ENCODE data around the gene CYLD.

Gene CYLD

DNA sequence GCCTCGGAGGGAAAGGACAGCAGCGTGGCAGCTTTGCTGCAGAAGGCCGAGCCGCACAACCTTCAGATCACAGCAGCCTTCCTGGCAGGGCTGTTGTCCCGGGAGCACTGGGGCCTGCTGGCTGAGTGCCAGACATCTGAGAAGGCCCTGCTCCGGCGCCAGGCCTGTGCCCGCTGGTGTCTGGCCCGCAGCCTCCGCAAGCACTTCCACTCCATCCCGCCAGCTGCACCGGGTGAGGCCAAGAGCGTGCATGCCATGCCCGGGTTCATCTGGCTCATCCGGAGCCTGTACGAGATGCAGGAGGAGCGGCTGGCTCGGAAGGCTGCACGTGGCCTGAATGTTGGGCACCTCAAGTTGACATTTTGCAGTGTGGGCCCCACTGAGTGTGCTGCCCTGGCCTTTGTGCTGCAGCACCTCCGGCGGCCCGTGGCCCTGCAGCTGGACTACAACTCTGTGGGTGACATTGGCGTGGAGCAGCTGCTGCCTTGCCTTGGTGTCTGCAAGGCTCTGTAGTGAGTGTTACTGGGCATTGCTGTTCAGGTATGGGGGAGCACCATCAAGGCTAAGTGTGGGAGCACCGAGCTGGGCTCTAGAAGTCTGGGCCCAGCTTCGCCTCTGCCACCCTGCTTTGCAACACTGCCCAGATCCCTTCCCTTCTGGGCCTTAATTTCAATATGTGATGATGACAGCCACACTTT lies 29.9 kb upstream of the CYLD start:
- peak; percentile 21 for DNase-seq

DNA sequence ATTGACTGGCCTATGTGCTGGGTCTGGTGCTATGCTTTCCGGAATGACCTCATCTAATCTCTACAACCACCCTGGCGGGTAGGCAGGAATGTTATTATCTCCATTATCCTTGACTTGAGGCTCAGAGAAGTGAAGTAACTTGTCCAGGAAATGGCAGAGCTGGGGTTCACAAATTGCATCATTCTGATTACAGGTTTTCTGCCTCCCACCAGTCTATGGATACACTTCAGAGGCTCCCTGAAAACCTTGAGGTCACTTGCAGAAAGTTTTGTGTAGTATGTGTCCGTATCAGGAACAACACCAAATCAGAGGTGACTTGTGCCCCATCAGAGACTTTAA lies 29.4 kb upstream of the CYLD start:
- DNase-seq = no peak

DNA sequence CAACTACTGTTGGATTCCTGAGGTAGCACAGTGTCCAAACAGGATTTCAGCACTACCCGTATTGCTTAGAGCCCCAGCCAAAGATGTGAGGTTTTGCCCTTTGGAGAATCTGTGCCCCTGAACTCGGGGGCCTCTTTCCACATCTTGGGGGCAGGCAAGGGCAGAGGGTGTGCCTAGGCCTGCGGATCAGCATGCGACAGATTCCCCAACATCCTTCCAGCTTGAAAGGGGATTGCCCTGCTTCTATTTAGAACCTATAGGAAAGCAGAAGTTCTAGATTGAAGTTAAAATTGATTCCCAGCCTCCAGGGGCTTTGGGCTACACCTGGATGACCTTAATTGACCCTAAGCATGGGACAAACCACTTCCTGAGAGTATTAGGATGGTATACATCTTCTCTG lies 28.9 kb upstream of the CYLD start:
- DNase-seq = no peak

DNA sequence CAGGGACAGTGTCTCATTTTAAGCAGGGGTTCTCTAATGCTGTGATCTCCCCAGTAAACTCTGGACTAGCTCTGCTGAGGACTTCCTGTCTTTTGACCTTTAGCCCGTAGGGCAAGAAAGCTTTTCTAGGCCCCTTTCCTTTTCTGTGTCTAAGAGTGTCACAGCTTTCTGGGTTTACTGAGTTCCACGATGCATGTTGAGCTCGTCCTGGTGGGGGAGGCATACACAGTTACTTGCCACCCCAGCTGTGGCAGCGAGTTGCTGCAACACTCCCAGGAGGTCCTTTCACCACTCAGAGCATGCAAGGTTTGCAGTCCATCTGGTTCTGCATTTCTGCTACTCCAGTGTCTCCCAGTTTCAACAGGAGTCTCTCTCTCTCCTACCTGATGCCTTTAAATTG lies 24.8 kb upstream of the CYLD start:
- DNase-seq = no peak

DNA sequence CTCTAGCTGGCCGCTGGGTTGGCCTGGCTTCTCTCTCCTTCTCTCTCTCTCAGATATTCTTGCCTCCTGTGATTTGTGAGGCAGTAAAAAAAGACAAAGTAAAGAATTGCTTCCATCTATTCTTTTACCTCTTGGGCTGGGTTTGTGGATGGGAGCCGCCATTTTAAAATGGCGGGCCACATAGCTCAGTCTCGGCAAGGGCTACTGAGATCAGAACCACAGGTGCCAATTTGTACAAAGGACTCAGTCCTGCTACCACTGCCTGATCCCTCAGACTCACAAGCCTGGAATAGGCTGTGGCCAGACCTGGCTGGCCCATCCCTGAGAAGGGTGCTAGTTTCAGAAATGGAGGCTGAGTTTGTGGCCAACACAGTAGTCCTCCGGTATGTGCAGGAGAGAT lies 24.4 kb upstream of the CYLD start:
- no peak for DNase-seq

DNA sequence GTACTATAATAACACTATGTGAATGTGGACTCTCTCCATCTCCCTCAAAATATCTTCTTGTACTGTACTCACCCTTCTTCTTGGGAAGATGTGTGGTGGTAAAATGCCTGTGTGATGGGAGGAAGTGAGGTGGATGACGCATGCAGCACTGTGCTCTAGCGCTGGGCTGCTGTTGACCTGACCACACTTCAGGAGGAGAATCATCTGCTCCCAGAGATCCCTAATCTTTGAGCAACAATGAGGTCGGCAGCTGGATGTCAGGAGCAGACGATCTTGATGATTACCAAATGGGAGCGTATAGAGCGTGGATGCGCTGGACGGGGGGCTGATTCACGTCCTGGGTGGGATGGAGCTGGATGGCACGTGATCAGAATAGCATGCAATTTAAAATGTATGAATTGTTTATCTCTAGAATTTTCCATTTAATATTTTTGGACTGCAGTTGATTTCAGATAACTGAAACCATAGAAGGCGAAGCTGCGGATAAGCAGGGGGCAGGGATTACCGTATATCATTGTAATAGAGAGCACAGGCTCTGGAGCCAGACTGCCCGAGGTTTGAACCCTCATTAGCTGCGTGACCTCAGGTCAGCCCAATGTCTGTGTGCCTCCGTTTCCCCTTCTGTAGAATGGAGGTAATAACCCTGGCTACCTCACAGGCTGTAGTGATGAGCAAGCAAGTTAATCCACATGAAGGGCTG lies 23.7 kb upstream of the CYLD start:
- no peak for DNase-seq

DNA sequence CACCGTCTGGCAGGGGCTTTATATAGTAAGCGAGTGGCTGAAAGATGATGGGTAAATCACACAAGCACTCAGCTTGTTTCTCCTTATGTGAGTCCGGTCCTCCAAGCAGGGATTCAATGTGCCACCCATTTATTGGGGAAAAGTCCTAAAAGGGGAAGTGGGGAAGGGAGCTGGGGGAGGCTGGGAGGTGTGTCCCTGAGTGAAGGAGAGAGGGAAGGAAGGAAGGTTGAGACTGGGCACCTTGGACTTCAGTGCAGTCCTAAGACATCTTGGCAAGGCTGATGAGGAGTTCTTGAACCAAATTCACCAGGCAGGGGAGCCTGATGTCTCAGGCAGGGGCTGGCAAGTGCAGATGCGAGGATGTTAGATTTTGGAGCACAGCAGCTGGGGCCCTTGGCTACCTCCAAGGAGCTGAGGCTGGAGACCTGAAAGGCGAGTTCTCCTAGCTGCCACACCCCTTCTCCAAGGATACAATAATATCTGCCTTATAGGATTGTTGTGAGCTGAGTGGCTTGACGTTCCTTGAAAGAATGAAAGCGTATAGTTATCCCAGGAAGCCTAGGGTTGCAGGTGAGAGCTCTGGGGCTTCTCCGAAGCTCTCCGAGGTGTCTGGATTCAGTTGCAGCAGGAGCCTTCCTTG lies 23.0 kb upstream of the CYLD start:
- no peak for DNase-seq

DNA sequence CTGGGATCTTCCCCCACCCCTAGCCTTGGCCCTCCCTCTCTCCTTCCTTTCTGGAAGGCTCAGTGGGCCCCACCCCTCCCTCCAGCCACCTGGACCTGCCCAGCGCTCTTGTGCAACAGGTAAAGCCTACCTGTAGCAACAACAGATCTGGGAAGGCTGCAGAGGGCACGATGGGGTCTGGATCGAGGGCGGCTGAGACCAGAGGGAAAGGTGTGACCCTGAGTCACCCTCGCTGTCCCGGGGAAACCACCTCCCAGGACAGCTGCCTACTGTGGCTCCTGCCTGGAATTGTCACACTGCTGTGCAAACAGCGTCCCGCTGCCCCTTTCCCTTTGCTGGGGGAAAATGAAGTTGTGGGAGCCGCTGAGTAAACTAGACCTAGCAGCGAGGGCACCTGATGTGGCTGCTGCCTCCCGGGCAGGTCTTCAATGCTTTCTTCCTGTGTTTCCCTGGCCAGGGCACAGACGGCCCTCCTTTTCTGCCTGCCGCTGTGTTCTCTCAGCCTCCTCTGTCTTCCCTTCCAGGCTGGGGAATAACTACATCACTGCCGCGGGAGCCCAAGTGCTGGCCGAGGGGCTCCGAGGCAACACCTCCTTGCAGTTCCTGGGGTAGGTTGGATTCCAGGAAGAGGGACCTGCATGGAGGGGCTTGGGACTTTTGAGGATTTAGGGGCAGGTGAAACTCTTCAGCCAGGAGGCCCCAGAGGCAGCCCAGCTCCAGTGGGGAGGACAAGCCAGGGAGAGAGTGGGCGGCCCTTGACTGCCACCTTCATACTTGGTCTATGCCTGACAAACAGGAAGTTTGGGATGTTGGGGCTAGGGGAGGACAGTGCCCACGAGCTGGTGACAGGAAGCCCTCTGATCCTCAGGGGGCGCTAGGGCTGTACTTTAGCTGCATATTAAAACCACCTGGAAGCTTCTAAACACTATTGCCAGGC lies 22.2 kb upstream of the CYLD start:
- no peak for DNase-seq

DNA sequence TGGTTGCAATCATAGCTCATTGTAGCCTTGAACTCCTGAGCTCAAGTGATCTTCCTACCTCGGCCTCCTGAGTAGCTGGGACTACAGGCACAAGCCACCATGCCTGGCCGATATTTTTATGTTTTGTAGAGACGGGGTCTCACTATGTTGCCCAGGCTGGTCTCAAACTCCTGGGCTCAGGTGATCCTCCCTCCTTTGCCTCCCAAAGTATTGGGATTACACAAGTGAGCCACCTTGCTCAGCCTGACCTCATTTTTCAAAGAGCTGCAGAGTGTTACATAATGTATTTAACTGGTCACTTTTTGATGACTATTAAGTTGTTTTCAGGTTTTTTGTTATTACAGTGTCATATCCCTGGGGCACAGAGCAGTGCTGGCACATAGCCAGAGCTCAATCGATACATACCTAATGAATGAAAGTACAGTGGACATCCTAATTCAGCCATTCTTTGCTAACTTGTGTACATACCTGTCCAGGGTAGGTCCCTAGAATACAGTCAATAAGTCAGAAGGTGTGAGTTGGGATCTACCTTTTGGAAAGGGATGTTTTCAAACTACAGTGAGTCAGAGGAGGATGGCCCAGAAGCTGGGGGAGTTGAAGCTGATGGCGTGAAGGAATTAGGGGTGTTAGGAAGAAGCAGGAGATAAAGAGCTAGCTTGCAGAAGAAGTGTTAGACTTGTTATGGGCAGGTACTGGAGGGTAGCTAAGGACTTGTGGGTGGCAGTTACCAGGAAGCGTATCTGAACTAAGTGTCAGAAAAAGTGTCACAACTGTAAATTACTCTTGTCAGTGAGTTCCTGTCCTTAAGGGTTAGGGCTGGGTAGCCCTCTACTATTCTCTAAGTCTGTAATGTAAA lies 20.1 kb upstream of the CYLD start:
- DNase-seq = no peak

DNA sequence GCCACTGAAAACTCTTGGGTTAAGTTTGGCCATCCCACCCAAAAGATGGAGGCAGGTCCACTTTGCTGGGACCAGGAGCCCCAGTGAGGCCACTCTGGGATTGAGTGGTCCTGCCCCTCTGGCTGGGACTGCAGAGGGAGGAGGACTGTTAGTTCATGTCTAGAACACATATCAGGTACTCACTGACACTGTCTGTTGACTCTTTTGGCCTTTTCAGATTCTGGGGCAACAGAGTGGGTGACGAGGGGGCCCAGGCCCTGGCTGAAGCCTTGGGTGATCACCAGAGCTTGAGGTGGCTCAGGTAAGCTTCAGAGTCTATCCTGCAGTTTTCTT lies 19.5 kb upstream of the CYLD start:
- no peak for DNase-seq

DNA sequence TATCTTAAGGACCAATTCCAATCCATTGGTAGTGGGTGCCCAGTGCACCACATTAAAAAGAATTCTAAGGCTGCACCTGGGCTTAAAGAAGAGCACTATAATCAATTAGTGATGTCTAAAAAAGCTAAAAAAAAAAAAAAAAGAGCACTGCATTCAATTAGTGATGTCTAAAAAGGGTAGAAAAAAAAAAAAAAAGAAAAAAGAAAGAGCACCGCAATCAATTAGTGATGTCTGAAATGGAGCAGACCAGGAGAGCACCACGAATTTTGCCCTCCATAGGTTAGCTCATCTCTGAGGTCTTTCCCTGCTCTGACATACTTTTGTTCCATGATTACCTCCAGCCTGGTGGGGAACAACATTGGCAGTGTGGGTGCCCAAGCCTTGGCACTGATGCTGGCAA lies 18.9 kb upstream of the CYLD start:
- DNase-seq = no peak

DNA sequence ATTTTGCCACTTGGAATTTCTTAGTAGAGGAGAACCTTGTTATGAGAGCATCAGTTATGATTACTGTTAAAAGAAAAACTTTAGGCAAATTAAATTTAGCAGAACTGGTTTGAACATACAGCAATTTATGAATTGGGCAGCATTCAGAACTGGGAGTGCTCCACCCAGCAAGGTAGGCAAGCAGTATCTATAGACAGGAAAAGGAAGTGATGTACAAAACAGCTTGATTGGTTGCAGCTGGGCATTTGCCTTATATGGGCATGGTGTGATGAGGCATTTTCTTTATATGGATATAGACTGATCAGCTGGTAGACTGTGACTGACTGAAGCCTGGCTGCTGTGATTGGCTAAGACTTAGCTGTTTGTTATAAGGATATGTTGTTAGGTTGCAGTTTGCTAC lies 17.6 kb upstream of the CYLD start:
- DNase-seq = no peak

DNA sequence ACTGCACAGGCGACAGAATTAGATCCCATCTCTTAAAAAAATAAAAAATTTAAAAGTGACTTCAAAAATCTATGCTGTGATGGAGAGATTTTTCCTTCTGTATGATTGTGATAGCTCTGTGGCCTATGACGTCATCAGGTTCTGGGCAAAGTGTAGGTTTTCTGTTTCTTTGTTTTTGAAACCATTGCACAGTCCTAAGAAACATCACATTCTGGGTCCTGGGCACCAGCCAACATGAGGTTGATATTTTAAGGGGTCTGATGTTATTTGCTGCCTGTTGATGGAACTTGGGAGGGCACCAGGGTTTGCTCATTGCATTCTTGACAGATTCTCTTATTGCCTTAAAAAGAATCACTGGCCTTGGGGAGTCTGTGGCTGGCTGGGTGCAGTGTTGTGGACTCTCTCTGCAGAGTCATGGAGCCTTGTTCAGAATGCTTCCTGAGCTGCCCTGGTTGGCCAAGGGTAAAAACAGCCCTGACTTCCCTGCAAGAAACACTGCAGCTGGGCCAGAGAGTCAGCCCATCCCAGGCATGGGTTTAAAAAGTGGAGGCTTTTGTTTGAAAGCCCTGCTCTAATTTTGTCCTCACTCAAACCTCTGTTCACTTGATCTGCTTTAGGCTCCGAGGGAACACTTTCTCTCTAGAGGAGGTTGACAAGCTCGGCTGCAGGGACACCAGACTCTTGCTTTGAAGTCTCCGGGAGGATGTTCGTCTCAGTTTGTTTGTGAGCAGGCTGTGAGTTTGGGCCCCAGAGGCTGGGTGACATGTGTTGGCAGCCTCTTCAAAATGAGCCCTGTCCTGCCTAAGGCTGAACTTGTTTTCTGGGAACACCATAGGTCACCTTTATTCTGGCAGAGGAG lies 10.5 kb upstream of the CYLD start:
- no peak for DNase-seq

DNA sequence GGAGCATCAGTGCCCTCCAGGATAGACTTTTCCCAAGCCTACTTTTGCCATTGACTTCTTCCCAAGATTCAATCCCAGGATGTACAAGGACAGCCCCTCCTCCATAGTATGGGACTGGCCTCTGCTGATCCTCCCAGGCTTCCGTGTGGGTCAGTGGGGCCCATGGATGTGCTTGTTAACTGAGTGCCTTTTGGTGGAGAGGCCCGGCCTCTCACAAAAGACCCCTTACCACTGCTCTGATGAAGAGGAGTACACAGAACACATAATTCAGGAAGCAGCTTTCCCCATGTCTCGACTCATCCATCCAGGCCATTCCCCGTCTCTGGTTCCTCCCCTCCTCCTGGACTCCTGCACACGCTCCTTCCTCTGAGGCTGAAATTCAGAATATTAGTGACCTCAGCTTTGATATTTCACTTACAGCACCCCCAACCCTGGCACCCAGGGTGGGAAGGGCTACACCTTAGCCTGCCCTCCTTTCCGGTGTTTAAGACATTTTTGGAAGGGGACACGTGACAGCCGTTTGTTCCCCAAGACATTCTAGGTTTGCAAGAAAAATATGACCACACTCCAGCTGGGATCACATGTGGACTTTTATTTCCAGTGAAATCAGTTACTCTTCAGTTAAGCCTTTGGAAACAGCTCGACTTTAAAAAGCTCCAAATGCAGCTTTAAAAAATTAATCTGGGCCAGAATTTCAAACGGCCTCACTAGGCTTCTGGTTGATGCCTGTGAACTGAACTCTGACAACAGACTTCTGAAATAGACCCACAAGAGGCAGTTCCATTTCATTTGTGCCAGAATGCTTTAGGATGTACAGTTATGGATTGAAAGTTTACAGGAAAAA lies 9.7 kb upstream of the CYLD start:
- no peak for DNase-seq

DNA sequence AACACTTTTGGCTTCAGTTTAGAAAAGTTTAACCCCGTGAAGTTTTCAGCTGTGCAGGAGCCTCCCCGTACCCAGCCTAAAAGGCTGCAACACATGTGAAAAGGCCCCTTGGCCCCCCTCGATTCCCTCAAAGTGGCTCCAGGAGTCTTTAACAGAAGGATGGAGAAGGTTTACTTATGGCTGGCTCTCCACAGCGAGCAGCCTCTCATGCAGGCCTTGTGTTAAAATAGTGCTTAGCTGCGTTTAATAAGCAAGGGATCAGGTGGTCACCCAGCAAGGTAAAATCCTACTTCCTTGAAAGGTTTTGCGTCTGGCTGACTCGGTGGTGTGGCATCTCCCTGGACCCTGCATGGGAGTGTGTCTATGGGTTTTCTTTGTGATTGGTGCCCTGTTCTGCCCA lies 8.4 kb upstream of the CYLD start:
- DNase-seq = no peak

DNA sequence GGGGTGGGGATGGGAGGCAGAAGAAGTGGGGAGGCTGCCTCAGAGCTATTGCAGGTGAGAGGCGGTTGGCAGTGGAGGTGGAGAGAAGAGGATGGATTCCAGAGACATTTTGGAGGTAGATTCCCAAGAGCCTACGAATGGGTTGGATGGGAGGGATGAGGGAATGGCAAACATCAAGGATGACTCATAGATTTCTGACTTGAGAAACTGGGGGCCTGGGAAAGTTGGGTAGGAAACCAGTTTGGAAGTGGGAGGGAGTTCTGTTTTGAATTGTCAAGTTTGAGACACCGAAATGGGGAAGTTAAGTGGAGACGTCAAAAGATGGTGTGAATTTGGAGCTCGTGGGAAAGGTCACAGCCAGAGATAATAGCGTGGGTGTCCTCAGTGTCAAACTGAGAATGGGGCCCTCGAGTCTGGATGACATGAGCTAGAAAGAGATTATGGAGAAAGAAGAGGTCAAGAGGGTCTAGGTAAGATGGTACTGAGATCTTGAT lies 6.2 kb upstream of the CYLD start:
- no peak for DNase-seq

DNA sequence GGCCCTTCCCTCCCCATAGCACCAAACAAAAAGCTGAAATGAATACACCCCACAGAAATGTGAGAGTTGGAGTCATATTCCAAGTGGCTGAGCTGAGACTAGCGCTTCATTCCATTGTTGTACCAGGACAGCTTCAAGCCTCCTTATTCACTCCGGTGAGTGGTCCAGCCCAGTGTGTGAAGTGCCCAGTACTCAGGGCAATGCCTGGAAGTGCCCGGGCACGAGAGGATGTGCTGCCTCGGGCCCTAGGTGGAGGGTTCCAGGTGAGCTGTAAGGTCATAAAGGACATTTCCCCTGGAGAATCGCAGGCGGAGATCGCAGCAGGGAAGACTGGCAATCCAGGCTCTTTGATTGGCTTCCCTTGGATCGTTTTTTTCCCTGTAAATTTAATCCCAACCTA lies 5.4 kb upstream of the CYLD start:
- DNase-seq = no peak

DNA sequence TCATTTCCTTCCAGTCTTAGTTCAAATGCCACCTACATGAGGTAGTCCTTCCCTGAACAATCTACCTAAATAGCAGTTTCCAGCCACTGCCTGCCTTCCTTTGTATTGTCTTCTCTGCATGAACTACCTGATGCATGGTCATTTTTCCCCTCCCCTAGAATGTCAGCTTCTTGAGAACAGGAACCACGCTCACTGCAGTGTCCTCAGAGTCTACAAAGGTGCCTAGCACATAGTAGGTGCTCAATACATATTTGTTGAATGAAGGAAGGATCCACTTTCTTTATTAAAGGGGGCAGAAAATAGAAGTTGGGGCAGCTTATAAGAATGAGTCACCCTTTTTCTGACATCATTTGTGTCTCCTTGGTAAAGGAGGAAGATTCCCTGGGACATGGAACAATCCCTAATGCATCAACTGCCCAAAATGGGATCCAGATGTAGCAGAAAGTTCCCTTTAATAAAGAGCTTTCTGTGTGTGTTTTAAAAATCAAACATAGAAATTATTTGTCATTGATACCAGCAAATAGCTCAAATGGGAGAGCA lies 4.4 kb upstream of the CYLD start:
- no peak for DNase-seq

DNA sequence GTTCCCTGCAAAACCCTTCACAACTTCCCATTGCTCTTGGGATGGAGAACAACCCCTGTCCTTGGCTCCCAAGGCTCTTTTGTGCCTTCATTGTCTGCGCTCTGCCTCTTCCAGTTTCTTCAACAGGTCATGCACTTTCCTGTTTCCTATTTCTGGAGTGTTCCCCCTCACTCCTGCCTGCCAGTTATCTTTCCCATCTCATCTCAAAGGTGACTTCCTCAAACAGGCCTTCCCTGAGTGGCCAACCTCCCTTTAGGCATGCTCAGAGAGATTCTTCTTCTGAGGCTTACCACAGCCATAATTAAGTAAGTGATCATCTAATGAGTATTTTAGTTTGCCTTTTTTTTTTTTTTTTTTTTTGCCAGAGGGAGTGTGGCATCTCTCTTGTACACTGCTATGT lies 2.9 kb upstream of the CYLD start:
- no peak for DNase-seq

DNA sequence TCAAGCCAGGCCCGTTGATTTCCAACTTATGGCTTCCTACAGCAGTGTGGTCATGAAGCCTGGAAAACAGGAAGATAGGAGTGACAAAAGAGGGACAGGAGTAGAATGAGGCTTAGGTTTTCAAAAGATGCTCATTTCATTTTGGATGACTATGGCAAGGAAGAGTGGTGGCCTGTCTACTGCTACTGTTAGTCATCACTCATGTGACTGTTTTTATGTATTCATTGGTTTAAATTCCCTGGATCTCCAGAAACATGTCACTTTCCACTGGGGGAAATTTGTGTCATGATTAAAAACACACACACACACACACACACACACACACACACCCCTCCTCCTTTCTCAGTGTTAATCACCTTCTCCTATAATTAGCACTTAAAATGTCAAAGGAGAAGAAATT lies 1.1 kb upstream of the CYLD start:
- no peak for DNase-seq

Measured in DMS79 (cell line).